ENCODE measurements around the gene CMSS1.

CMSS1 gene

GRCh38 chr3:100084100-100084806 lies 266.6 kb downstream of the CMSS1 start:
- no peak for TF ChIP-seq CTCF (IDR thresholded peaks at IDR 0.05; ENCODE audit: insufficient read depth, low read depth, low read length, missing control alignments)
- no peak overlapping the region for H3K4me3 ChIP-seq (ENCODE audit: low read length)
- DNase-seq (ENCODE audit: low read depth) = no peak

GRCh38 chr3:100086401-100086800 lies 268.7 kb downstream of the CMSS1 start:
- H3K4me3 ChIP-seq (ENCODE audit: low read length) = no peak overlapping the region

GRCh38 chr3:100087198-100087597 lies 269.5 kb downstream of the CMSS1 start:
- no peak for DNase-seq (ENCODE audit: low read depth)
- no peak overlapping the region for H3K4me3 ChIP-seq (ENCODE audit: low read length)
- no peak for TF ChIP-seq CTCF (IDR thresholded peaks at IDR 0.05; ENCODE audit: insufficient read depth, low read depth, low read length, missing control alignments)

More at GRCh38 chr3:100086401-100086800, 268.7 kb downstream of the CMSS1 start:
- no peak for TF ChIP-seq CTCF (IDR thresholded peaks at IDR 0.05; ENCODE audit: insufficient read depth, low read depth, low read length, missing control alignments)
- DNase-seq (ENCODE audit: low read depth) = no peak

GRCh38 chr3:100088735-100089368 lies 271.2 kb downstream of the CMSS1 start:
- no peak for TF ChIP-seq CTCF (IDR thresholded peaks at IDR 0.05; ENCODE audit: insufficient read depth, low read depth, low read length, missing control alignments)
- H3K4me3 ChIP-seq (ENCODE audit: low read length) = no peak overlapping the region
- no peak for DNase-seq (ENCODE audit: low read depth)

GRCh38 chr3:100089812-100090668 lies 272.4 kb downstream of the CMSS1 start:
- DNase-seq (ENCODE audit: low read depth) = peak; percentile 61
- TF ChIP-seq CTCF (IDR thresholded peaks at IDR 0.05; ENCODE audit: insufficient read depth, low read depth, low read length, missing control alignments) = peak; percentile 66
- H3K4me3 ChIP-seq (ENCODE audit: low read length) = no peak overlapping the region

- TF ChIP-seq CTCF (IDR thresholded peaks at IDR 0.05; ENCODE audit: insufficient read depth, low read depth, low read length, missing control alignments) = no peak
- DNase-seq (ENCODE audit: low read depth) = no peak
Observed at GRCh38 chr3:100090669-100091005, 273.0 kb downstream of the CMSS1 start.

More at GRCh38 chr3:100090669-100091005, 273.0 kb downstream of the CMSS1 start:
- H3K4me3 ChIP-seq (ENCODE audit: low read length) = no peak overlapping the region

Data from epithelial cell of esophagus (primary cell).